HCT116 (cell line): ENCODE measurements around the gene TCERG1L. TPM values are rescaled to one million over a fixed set of nuclear protein-coding genes. Genes with fewer than 3 reads are reported as not detected.

Experiments
- ATAC-seq: fragments of 200-7000 bp; cut with Tn5 transposase; 2 replicates; pipeline ENCODE4 v1.9.1; 2020; ENCODE audit warnings: mild to moderate bottlenecking, moderate library complexity
- BruUV-seq: library from RNA; stranded (reverse); fragments of 400-500 nt; replicated peaks from 2 replicates; lab custom pipeline; 2021; lab: Mats Ljungman, UMichigan
- CTCF ChIA-PET: fragments of 300-600 bp; sonication (Branson Sonifier 250); formaldehyde crosslinking; loops from one replicate; lab custom pipeline; 2021; ENCODE audit warnings: antibody characterized with exemption; lab: Charles Lee
- POLR2A ChIA-PET: fragments of 300-600, 350-600 bp; sonication (Branson Sonifier 250); formaldehyde crosslinking; loops from one replicate; lab custom pipeline; 2021; ENCODE audit warnings: antibody characterized with exemption; lab: Charles Lee
- RAD21 ChIA-PET, 2 experiments: fragments of 300-600 bp; sonication (Branson Sonifier 250); formaldehyde crosslinking; loops; one replicate each; lab custom pipeline; 2023; ENCODE audit warnings: low total read pairs in 2 of 2; ENCODE audit not compliant: uncharacterized antibody in 2 of 2, unreplicated experiment in 2 of 2, low non-redundant PET in 1 of 2; lab: Charles Lee
- DNase-seq: peaks from one replicate; pipeline ENCODE4 v3.0.0-alpha.2; 2010; ENCODE audit warnings: low read depth, low spot score
- H2AFZ ChIP-seq: fragments of 200-600 bp; shearing (Covaris generic), sonication (generic); 2 replicates; pipeline ENCODE4 v1.6.1; 2017; ENCODE audit warnings: low read depth, mixed run types, mixed read lengths, antibody characterized with exemption, low read length; ENCODE audit not compliant: poor library complexity, severe bottlenecking
- H3K27ac ChIP-seq: 2 replicates; pipeline ENCODE4 v1.5.1; 2012; ENCODE audit warnings: low read depth, low read length
- H3K27me3 ChIP-seq: fragments of 200-600 bp; sonication (generic); 2 replicates; pipeline ENCODE4 v1.6.1; 2016; ENCODE audit warnings: mixed run types, low read length, mixed read lengths; ENCODE audit not compliant: insufficient read depth
- H3K36me3 ChIP-seq, 2 experiments: fragments of 200-500 bp in 1 of 2; fragments of 200-600 bp in 1 of 2; sonication (Bioruptor generic) in 1 of 2; sonication (generic) in 1 of 2; 2 replicates each; pipeline versions ENCODE4 v1.5.1 to v1.6.1; 2014 to 2016; ENCODE audit warnings: low read length in 2 of 2, inconsistent platforms in 1 of 2, mixed read lengths in 1 of 2, mixed run types in 1 of 2; ENCODE audit not compliant: insufficient read depth in 2 of 2, control insufficient read depth in 1 of 2
- H3K4me1 ChIP-seq, 2 experiments: fragments of 200-600 bp in 1 of 2; sonication (generic) in 1 of 2; 2 replicates each; pipeline versions ENCODE4 v1.5.1 to v1.6.1; 2012 to 2017; ENCODE audit warnings: low read length in 2 of 2, inconsistent platforms in 1 of 2, mild to moderate bottlenecking in 1 of 2, mixed read lengths in 1 of 2, mixed run types in 1 of 2, moderate library complexity in 1 of 2; ENCODE audit not compliant: insufficient read depth in 2 of 2, control insufficient read depth in 1 of 2
- H3K4me2 ChIP-seq: fragments of 200-600 bp; sonication (generic); 2 replicates; pipeline ENCODE4 v1.6.1; 2017; ENCODE audit warnings: mixed run types, low read length, mixed read lengths
- H3K4me3 ChIP-seq, 2 experiments: fragments of 200-600 bp in 1 of 2; sonication (generic) in 1 of 2; replicated peaks in 1 of 2; 2 replicates each; pipeline ENCODE4 v1.5.1; 2011 to 2016; ENCODE audit warnings: low read length in 2 of 2, control low read depth in 1 of 2, low read depth in 1 of 2, mild to moderate bottlenecking in 1 of 2, mixed read lengths in 1 of 2, mixed run types in 1 of 2
- H3K79me2 ChIP-seq: fragments of 200-600 bp; sonication (generic); 2 replicates; pipeline ENCODE4 v1.6.1; 2017; ENCODE audit warnings: mild to moderate bottlenecking, mixed run types, low read length, moderate library complexity, mixed read lengths; ENCODE audit not compliant: insufficient read depth
- H3K9ac ChIP-seq: fragments of 200-600 bp; sonication (generic); 2 replicates; pipeline ENCODE4 v1.6.1; 2016; ENCODE audit warnings: low read length, mixed read lengths
- H3K9me2 ChIP-seq: fragments of 200-600 bp; sonication (generic), shearing (Covaris generic); 2 replicates; pipeline ENCODE4 v1.6.1; 2017; ENCODE audit warnings: mixed run types, mild to moderate bottlenecking, moderate library complexity; ENCODE audit not compliant: insufficient read depth
- H3K9me3 ChIP-seq, 2 experiments: fragments of 200-500 bp in 1 of 2; fragments of 200-600 bp in 1 of 2; sonication (Bioruptor generic) in 1 of 2; sonication (generic) in 1 of 2; 2 replicates each; pipeline ENCODE4 v1.6.1; 2014 to 2017; ENCODE audit warnings: low read length in 2 of 2, mixed read lengths in 2 of 2, inconsistent platforms in 1 of 2, low read depth in 1 of 2, mild to moderate bottlenecking in 1 of 2, mixed run types in 1 of 2, moderate library complexity in 1 of 2; ENCODE audit not compliant: control insufficient read depth in 1 of 2, insufficient read depth in 1 of 2
- H4K20me1 ChIP-seq: fragments of 200-600 bp; sonication (generic), shearing (Covaris generic); 2 replicates; pipeline ENCODE4 v1.6.1; 2017; ENCODE audit warnings: mixed run types, mild to moderate bottlenecking, moderate library complexity; ENCODE audit not compliant: insufficient read depth
- CBX3 ChIP-seq: IDR thresholded peaks from 2 replicates; pipeline ENCODE4 v1.6.1; 2012; ENCODE audit warnings: low read depth
- CEBPB ChIP-seq: IDR thresholded peaks from 2 replicates; pipeline ENCODE4 v1.6.1; 2012; ENCODE audit warnings: low read depth
- EGR1 ChIP-seq: IDR thresholded peaks from 2 replicates; pipeline ENCODE4 v1.6.1; 2012; ENCODE audit warnings: low read depth
- ELF1 ChIP-seq: IDR thresholded peaks from 2 replicates; pipeline ENCODE4 v1.6.1; 2012; ENCODE audit warnings: low read depth, borderline replicate concordance
- EZH2 ChIP-seq: fragments of 200-600 bp; sonication (generic); IDR thresholded peaks from 2 replicates; pipeline ENCODE4 v1.6.1; 2017; ENCODE audit warnings: antibody characterized with exemption, mixed run types
- JUND ChIP-seq: IDR thresholded peaks from 2 replicates; pipeline ENCODE4 v1.6.1; 2012
- POLR2A ChIP-seq: IDR thresholded peaks from 2 replicates; pipeline ENCODE4 v1.7.0; 2011; ENCODE audit warnings: borderline replicate concordance; ENCODE audit not compliant: insufficient read depth, insufficient read length; ENCODE audit errors: extremely low read depth
- POLR2AphosphoS5 ChIP-seq: IDR thresholded peaks from 2 replicates; pipeline ENCODE4 v1.6.1; 2011; ENCODE audit warnings: mild to moderate bottlenecking, low read depth, low read length, moderate library complexity
- RAD21 ChIP-seq: IDR thresholded peaks from 2 replicates; pipeline ENCODE4 v1.6.1; 2012; ENCODE audit warnings: low read depth, mild to moderate bottlenecking
- SIN3A ChIP-seq: IDR thresholded peaks from 2 replicates; pipeline ENCODE4 v1.6.1; 2012; ENCODE audit warnings: low read depth
- SRF ChIP-seq: IDR thresholded peaks from 2 replicates; pipeline ENCODE4 v1.6.1; 2012; ENCODE audit warnings: low read depth
- YY1 ChIP-seq: IDR thresholded peaks from 2 replicates; pipeline ENCODE4 v1.6.1; 2011; ENCODE audit warnings: low read length, low read depth, moderate library complexity, mild to moderate bottlenecking; ENCODE audit not compliant: insufficient replicate concordance; ENCODE audit errors: extremely low read depth
- ZFX ChIP-seq: fragments of 450-650 bp; IDR thresholded peaks from 2 replicates; pipeline ENCODE4 v1.6.1; 2017
- ZNF274 ChIP-seq: fragments of 200-500 bp; sonication (Bioruptor generic); IDR thresholded peaks from 2 replicates; pipeline ENCODE4 v1.6.1; 2014; ENCODE audit warnings: mild to moderate bottlenecking, low read depth, low read length, inconsistent platforms
- intact Hi-C: fragments of 100-400 bp; cut with micrococcal nuclease; formaldehyde crosslinking; loops from 2 replicates; pipeline ENCODE4 v1.10.0; 2022
- total RNA-seq: library from RNA; stranded (reverse); gene quantifications from one replicate; pipeline ENCODE4 v1.2.1, GENCODE V29; 2021; ENCODE audit not compliant: unreplicated experiment
- TF ChIP-seq, protein P1 (sequence below): IDR thresholded peaks from 2 replicates; pipeline ENCODE4 v1.6.1; 2012; ENCODE audit warnings: low read depth
- TF ChIP-seq, protein P2 (sequence below): IDR thresholded peaks from 2 replicates; pipeline ENCODE4 v1.6.1; 2011; ENCODE audit warnings: mild to moderate bottlenecking, low read length, moderate library complexity; ENCODE audit not compliant: insufficient replicate concordance; ENCODE audit errors: extremely low read depth
- TF ChIP-seq, protein P3 (sequence below), 3 experiments: fragments of 200-600 bp in 1 of 3; sonication (generic) in 1 of 3; IDR thresholded peaks in 2 of 3; conservative IDR thresholded peaks in 1 of 3; 2 replicates each; pipeline ENCODE4 v1.5.1; 2012 to 2017; ENCODE audit warnings: low read depth in 2 of 3, low read length in 2 of 3, antibody characterized with exemption in 1 of 3, borderline replicate concordance in 1 of 3, control low read depth in 1 of 3, mild to moderate bottlenecking in 1 of 3, mixed read lengths in 1 of 3, mixed run types in 1 of 3, moderate library complexity in 1 of 3; ENCODE audit not compliant: insufficient read depth in 1 of 3
- TF ChIP-seq, protein P4 (sequence below): IDR thresholded peaks from 2 replicates; pipeline ENCODE4 v1.6.1; 2012

Gene TCERG1L
- total RNA-seq, 1 experiment from 2014 or later: not detected

DNA sequence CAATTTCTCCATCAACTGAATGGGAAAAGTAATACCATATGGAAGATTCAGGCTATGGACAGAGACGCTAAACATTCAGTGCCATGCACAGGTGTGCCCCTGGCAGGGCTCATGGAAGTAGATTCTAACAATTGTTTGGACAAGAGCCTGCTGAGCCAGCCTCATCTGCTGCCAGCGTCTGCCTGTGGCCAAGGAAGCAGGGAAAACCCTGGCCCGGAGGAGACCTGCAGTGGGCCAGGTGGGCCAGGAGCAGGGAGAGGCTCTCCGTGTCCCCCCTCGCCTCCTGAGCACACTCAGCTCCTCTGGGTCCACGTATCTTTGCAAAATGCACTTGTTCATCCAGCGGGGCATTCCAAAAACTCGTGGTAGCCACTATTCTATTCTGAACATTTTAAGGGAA lies 130.1 kb downstream of the TCERG1L start:
- BruUV-seq: no TSS peak
- CTCF ChIA-PET: no interaction called here
- Histone ChIP-seq H3K79me2 (no peaks in the 10 kb centered on the region), H3K36me3 (no peaks in the 10 kb centered on the region), H2AFZ (no peak overlapping the region), H3K27ac (no peak overlapping the region), H3K4me2 (no peak overlapping the region), H3K9me2 (no peaks in the 10 kb centered on the region)
- ATAC-seq: no peak
- POLR2A ChIA-PET: no interaction called here
- no peak for DNase-seq
- TF ChIP-seq SIN3A: no peak
- TF ChIP-seq POLR2A: no peak
- TF ChIP-seq, protein P1, sequence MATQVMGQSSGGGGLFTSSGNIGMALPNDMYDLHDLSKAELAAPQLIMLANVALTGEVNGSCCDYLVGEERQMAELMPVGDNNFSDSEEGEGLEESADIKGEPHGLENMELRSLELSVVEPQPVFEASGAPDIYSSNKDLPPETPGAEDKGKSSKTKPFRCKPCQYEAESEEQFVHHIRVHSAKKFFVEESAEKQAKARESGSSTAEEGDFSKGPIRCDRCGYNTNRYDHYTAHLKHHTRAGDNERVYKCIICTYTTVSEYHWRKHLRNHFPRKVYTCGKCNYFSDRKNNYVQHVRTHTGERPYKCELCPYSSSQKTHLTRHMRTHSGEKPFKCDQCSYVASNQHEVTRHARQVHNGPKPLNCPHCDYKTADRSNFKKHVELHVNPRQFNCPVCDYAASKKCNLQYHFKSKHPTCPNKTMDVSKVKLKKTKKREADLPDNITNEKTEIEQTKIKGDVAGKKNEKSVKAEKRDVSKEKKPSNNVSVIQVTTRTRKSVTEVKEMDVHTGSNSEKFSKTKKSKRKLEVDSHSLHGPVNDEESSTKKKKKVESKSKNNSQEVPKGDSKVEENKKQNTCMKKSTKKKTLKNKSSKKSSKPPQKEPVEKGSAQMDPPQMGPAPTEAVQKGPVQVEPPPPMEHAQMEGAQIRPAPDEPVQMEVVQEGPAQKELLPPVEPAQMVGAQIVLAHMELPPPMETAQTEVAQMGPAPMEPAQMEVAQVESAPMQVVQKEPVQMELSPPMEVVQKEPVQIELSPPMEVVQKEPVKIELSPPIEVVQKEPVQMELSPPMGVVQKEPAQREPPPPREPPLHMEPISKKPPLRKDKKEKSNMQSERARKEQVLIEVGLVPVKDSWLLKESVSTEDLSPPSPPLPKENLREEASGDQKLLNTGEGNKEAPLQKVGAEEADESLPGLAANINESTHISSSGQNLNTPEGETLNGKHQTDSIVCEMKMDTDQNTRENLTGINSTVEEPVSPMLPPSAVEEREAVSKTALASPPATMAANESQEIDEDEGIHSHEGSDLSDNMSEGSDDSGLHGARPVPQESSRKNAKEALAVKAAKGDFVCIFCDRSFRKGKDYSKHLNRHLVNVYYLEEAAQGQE: no peak
- TF ChIP-seq, protein P2, sequence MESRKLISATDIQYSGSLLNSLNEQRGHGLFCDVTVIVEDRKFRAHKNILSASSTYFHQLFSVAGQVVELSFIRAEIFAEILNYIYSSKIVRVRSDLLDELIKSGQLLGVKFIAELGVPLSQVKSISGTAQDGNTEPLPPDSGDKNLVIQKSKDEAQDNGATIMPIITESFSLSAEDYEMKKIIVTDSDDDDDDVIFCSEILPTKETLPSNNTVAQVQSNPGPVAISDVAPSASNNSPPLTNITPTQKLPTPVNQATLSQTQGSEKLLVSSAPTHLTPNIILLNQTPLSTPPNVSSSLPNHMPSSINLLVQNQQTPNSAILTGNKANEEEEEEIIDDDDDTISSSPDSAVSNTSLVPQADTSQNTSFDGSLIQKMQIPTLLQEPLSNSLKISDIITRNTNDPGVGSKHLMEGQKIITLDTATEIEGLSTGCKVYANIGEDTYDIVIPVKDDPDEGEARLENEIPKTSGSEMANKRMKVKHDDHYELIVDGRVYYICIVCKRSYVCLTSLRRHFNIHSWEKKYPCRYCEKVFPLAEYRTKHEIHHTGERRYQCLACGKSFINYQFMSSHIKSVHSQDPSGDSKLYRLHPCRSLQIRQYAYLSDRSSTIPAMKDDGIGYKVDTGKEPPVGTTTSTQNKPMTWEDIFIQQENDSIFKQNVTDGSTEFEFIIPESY: no peak
- TF ChIP-seq, protein P3, sequence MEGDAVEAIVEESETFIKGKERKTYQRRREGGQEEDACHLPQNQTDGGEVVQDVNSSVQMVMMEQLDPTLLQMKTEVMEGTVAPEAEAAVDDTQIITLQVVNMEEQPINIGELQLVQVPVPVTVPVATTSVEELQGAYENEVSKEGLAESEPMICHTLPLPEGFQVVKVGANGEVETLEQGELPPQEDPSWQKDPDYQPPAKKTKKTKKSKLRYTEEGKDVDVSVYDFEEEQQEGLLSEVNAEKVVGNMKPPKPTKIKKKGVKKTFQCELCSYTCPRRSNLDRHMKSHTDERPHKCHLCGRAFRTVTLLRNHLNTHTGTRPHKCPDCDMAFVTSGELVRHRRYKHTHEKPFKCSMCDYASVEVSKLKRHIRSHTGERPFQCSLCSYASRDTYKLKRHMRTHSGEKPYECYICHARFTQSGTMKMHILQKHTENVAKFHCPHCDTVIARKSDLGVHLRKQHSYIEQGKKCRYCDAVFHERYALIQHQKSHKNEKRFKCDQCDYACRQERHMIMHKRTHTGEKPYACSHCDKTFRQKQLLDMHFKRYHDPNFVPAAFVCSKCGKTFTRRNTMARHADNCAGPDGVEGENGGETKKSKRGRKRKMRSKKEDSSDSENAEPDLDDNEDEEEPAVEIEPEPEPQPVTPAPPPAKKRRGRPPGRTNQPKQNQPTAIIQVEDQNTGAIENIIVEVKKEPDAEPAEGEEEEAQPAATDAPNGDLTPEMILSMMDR (IDR thresholded peaks at IDR 0.05 in 2 of 3, conservative IDR thresholded peaks at IDR 0.05 in 1 of 3; ENCODE audit: borderline replicate concordance in 1 of 3, insufficient read depth in 1 of 3, low read depth in 2 of 3, low read length in 2 of 3): no peak
- TF ChIP-seq YY1: no peak
- no peak for TF ChIP-seq EGR1
- TF ChIP-seq ZFX: no peak
- no peak for TF ChIP-seq CBX3
- TF ChIP-seq ZNF274: no peak
- TF ChIP-seq CEBPB: no peak
- no peak for TF ChIP-seq POLR2AphosphoS5
- TF ChIP-seq SRF: no peak
- TF ChIP-seq JUND: no peak
- TF ChIP-seq RAD21: no peak
- TF ChIP-seq, protein P4, sequence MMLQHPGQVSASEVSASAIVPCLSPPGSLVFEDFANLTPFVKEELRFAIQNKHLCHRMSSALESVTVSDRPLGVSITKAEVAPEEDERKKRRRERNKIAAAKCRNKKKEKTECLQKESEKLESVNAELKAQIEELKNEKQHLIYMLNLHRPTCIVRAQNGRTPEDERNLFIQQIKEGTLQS: no peak
- TF ChIP-seq ELF1: no peak
- TF ChIP-seq EZH2: no peak
- TF ChIP-seq, all 23 proteins: peak for 0
- H4K20me1 ChIP-seq: no peaks in the 10 kb centered on the region
- no peaks in the 10 kb centered on the region for H3K9me3 ChIP-seq
- H3K9ac ChIP-seq: no peak overlapping the region
- no peaks in the 10 kb centered on the region for H3K4me1 ChIP-seq
- intact Hi-C loops: no loop called here
- no peaks in the 10 kb centered on the region for H3K27me3 ChIP-seq
- H3K4me3 ChIP-seq: no peak overlapping the region
- RAD21 ChIA-PET: no interaction called here
